MM.1S (cell line): ENCODE results near the gene FAM184A.

ENCODE experiments used
- DNase-seq: peaks from one replicate; pipeline ENCODE4 v3.0.0-alpha.2; 2015
- H2AFZ ChIP-seq: fragments of 300-600 bp; sonication (generic); 2 replicates; pipeline ENCODE4 v1.6.0; 2016; ENCODE audit warnings: antibody characterized with exemption, low read length
- H3F3A ChIP-seq: fragments of 300-600 bp; sonication (generic); 2 replicates; pipeline ENCODE4 v1.6.1; 2016; ENCODE audit warnings: mild to moderate bottlenecking, antibody characterized with exemption, low read length, moderate library complexity, mixed read lengths; ENCODE audit not compliant: insufficient read depth
- H3K27ac ChIP-seq: fragments of 300-600 bp; sonication (generic); 2 replicates; pipeline ENCODE4 v1.5.1; 2016; ENCODE audit warnings: mild to moderate bottlenecking, low read length
- H3K27me3 ChIP-seq: fragments of 300-600 bp; sonication (generic); replicated peaks from 2 replicates; pipeline ENCODE4 v1.6.0; 2016; ENCODE audit warnings: low read length; ENCODE audit not compliant: insufficient read depth
- H3K36me3 ChIP-seq: fragments of 300-600 bp; sonication (generic); replicated peaks from 2 replicates; pipeline ENCODE4 v1.6.1; 2016; ENCODE audit warnings: mild to moderate bottlenecking, low read length, mixed read lengths; ENCODE audit not compliant: insufficient read depth
- H3K4me1 ChIP-seq: fragments of 300-600 bp; sonication (generic); 2 replicates; pipeline ENCODE4 v1.6.1; 2016; ENCODE audit warnings: low read length, mixed read lengths
- H3K4me2 ChIP-seq: fragments of 300-600 bp; sonication (generic); 2 replicates; pipeline ENCODE4 v1.6.0; 2016; ENCODE audit warnings: low read depth, low read length
- H3K4me3 ChIP-seq: fragments of 300-600 bp; sonication (generic); 2 replicates; pipeline ENCODE4 v1.5.1; 2016; ENCODE audit warnings: low read length, mixed read lengths
- H3K79me2 ChIP-seq: fragments of 300-600 bp; sonication (generic); 2 replicates; pipeline ENCODE4 v1.6.1; 2016; ENCODE audit warnings: mixed run types, low read length, mixed read lengths
- H3K9ac ChIP-seq: fragments of 300-600 bp; sonication (generic); 2 replicates; pipeline ENCODE4 v1.6.1; 2016; ENCODE audit warnings: low read length, mixed read lengths
- H3K9me2 ChIP-seq: fragments of 300-600 bp; sonication (generic); replicated peaks from 2 replicates; pipeline ENCODE4 v1.6.1; 2016; ENCODE audit warnings: mild to moderate bottlenecking, low read length, mixed read lengths; ENCODE audit not compliant: insufficient read depth
- H3K9me3 ChIP-seq: fragments of 300-600 bp; sonication (generic); replicated peaks from 2 replicates; pipeline ENCODE4 v1.6.1; 2016; ENCODE audit warnings: mild to moderate bottlenecking, low read length, mixed read lengths; ENCODE audit not compliant: insufficient read depth
- H4K20me1 ChIP-seq: fragments of 300-600 bp; sonication (generic); 2 replicates; pipeline ENCODE4 v1.6.1; 2016; ENCODE audit warnings: mild to moderate bottlenecking, low read length, moderate library complexity, mixed read lengths; ENCODE audit not compliant: insufficient read depth
- EZH2 ChIP-seq: fragments of 300-600 bp; sonication (generic); optimal IDR thresholded peaks from 2 replicates; pipeline ENCODE3; 2017; ENCODE audit warnings: low read depth, mild to moderate bottlenecking, antibody characterized with exemption, low read length, mixed read lengths
- EZH2phosphoT487 ChIP-seq: fragments of 300-600 bp; sonication (generic); IDR thresholded peaks from 2 replicates; pipeline ENCODE4 v1.6.1; 2018; ENCODE audit warnings: antibody characterized with exemption, low read length
- TF ChIP-seq, protein P1 (sequence below): fragments of 300-600 bp; sonication (generic); IDR thresholded peaks from 2 replicates; pipeline ENCODE4 v1.5.1; 2016; ENCODE audit warnings: antibody characterized with exemption, low read length, mixed read lengths

The FAM184A gene

GRCh38 chr6:119025793-119026192, 52.7 kb downstream of the FAM184A start:
- peaks cover 9% of the 10 kb centered on the region; the same call in 1 of the 2 replicates for H3K4me1 ChIP-seq
- no peak for TF ChIP-seq EZH2
- TF ChIP-seq, protein P1, sequence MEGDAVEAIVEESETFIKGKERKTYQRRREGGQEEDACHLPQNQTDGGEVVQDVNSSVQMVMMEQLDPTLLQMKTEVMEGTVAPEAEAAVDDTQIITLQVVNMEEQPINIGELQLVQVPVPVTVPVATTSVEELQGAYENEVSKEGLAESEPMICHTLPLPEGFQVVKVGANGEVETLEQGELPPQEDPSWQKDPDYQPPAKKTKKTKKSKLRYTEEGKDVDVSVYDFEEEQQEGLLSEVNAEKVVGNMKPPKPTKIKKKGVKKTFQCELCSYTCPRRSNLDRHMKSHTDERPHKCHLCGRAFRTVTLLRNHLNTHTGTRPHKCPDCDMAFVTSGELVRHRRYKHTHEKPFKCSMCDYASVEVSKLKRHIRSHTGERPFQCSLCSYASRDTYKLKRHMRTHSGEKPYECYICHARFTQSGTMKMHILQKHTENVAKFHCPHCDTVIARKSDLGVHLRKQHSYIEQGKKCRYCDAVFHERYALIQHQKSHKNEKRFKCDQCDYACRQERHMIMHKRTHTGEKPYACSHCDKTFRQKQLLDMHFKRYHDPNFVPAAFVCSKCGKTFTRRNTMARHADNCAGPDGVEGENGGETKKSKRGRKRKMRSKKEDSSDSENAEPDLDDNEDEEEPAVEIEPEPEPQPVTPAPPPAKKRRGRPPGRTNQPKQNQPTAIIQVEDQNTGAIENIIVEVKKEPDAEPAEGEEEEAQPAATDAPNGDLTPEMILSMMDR = no peak
- no peak for TF ChIP-seq EZH2phosphoT487

DNA sequence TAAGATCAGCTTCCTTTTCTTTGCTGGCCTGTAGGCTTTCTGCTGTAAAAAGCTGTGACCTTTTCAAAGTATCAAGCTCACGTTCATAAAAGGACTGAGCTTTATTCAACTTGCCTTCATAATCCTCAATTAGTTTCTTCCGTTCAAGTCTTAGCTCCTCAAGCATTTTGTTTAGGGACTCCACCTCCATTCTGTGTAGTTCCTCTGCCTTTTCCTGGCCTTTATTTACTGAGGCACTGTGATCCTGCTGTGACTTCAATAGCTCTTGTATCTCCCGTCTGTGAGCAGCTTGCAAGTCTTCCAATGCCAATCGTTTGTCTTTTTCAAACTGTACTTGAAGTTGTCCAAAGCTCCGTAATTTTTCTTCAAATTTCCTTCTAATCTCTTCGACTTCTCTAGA, 54.4 kb downstream of the FAM184A start:
- no peak for DNase-seq
- Histone ChIP-seq H3K27me3 (no peaks in the 10 kb centered on the region), H3K4me3 (no peak overlapping the region), H3K36me3 (no peaks in the 10 kb centered on the region), H3F3A (no peaks in the 10 kb centered on the region), H4K20me1 (no peaks in the 10 kb centered on the region), H3K4me1 (peaks cover 11% of the 10 kb centered on the region; the same call in 1 of the 2 replicates), H3K79me2 (no peaks in the 10 kb centered on the region), H3K27ac (no peak overlapping the region), H3K9me2 (no peaks in the 10 kb centered on the region), H2AFZ (no peak overlapping the region), H3K4me2 (no peak overlapping the region), H3K9ac (no peak overlapping the region), H3K9me3 (no peaks in the 10 kb centered on the region)
- TF ChIP-seq, protein P1 = no peak
- no peak for TF ChIP-seq EZH2phosphoT487
- TF ChIP-seq EZH2 = no peak

More at GRCh38 chr6:119025793-119026192, 52.7 kb downstream of the FAM184A start:
- no peaks in the 10 kb centered on the region for H3K79me2 ChIP-seq
- no peaks in the 10 kb centered on the region for H3F3A ChIP-seq
- no peaks in the 10 kb centered on the region for H4K20me1 ChIP-seq
- no peak overlapping the region for H3K4me3 ChIP-seq
- no peak overlapping the region for H2AFZ ChIP-seq
- H3K27me3 ChIP-seq = no peaks in the 10 kb centered on the region
- no peak overlapping the region for H3K27ac ChIP-seq
- no peaks in the 10 kb centered on the region for H3K36me3 ChIP-seq
- no peaks in the 10 kb centered on the region for H3K9me2 ChIP-seq
- DNase-seq = no peak
- H3K4me2 ChIP-seq = no peak overlapping the region
- H3K9me3 ChIP-seq = no peaks in the 10 kb centered on the region
- H3K9ac ChIP-seq = no peak overlapping the region

- TF ChIP-seq EZH2 (no peak), EZH2phosphoT487 (no peak)
- TF ChIP-seq, protein P1 = no peak
- Histone ChIP-seq H3K4me2 (no peak overlapping the region), H4K20me1 (no peaks in the 10 kb centered on the region), H3K4me3 (no peak overlapping the region), H3F3A (no peaks in the 10 kb centered on the region), H3K9ac (no peak overlapping the region), H2AFZ (no peak overlapping the region), H3K36me3 (no peaks in the 10 kb centered on the region), H3K4me1 (peaks cover 11% of the 10 kb centered on the region; the same call in 1 of the 2 replicates), H3K27me3 (no peaks in the 10 kb centered on the region), H3K9me3 (no peaks in the 10 kb centered on the region), H3K79me2 (no peaks in the 10 kb centered on the region), H3K9me2 (no peaks in the 10 kb centered on the region), H3K27ac (no peak overlapping the region)
- no peak for DNase-seq
These were observed 55.7 kb downstream of the FAM184A start for GRCh38 chr6:119022796-119023195.
